NCI-H187 (cell line): Measurements from ENCODE around the gene CHST11.

Experiments used
- DNase-seq, 2 experiments: peaks; one replicate each; lab custom pipeline; 2025; lab: John Stamatoyannopoulos, UW

Gene CHST11

DNA sequence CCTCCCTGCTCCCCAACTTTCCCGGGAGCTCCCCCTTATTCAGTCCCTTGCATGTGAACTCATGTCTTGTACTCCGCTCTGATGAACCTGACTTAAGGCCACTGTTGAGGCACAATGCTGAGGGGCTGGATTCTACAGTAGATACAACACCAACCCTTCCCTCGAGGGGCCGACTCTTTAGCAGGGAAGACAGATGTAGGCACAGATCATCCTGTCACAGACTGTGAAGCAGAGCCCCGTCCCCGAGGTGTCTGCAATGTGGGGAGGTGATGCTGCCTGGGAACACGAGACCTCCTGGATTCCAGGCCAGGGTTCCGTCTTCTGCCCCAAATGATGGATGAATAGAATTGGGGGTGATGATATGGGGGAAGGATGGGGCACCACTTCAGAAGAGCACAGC lies 175.1 kb downstream of the CHST11 start:
- DNase-seq: no peak

DNA sequence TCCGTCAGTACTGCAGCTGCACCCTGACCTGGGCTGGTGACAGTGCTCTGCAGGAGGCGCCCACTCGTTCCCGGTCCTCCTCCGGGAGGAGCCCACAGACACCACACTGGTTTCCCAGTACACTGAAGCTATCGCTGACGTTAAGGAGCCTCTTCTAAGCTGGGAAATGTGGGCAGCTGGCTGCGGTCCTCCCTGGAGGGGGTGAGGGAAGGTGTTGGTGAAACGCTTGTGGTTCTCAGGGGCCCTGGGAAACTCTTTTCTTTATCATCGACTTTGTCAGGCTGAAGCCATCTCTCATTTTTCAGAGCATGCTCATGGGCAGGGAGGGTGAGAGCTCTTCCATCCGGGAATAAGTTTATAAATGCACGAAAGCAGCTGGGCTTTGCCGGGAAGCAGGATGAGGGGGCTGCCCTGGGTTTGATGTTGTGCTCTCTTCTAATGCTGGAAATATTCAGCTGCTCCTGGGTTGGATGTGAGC lies 176.0 kb downstream of the CHST11 start:
- DNase-seq: no peak

DNA sequence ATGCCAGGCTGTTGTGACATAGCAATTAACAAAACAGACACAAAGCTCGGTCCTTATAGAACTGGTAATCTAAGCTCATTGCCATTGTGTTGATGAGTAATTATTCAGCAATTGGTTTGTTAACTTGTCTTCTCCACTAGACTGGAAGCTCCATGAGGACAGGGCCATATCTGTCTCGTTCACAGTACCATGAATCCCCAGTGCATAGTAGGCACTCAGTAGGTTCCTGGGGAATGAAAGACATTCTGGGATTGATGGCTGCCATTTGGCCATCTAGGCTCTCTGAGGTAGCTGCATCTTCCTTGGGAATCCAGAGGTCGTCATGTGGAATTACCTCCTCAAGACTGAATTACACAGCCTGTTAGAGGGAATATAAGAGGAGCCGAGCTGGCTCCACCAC lies 177.3 kb downstream of the CHST11 start:
- no peak for DNase-seq

DNA sequence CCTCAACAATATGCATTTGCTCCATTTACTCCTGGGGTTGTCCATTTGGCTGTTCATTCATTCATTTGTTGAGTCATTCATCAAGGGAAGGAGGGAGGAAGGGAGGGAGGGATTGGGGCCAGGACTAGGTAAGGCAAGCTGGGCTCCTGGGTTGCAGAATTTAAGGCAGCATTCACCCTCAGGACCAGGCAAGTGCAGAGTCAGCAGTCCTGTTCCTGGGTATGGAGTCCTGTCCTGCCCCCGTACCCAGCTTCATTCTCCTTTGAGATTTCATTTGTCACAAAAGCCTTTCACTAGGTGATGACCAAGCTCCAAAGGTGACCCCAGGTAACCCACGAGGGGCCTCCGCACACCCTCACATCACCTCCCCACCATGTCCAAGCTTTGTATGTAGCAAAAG lies 178.1 kb downstream of the CHST11 start:
- DNase-seq: no peak

DNA sequence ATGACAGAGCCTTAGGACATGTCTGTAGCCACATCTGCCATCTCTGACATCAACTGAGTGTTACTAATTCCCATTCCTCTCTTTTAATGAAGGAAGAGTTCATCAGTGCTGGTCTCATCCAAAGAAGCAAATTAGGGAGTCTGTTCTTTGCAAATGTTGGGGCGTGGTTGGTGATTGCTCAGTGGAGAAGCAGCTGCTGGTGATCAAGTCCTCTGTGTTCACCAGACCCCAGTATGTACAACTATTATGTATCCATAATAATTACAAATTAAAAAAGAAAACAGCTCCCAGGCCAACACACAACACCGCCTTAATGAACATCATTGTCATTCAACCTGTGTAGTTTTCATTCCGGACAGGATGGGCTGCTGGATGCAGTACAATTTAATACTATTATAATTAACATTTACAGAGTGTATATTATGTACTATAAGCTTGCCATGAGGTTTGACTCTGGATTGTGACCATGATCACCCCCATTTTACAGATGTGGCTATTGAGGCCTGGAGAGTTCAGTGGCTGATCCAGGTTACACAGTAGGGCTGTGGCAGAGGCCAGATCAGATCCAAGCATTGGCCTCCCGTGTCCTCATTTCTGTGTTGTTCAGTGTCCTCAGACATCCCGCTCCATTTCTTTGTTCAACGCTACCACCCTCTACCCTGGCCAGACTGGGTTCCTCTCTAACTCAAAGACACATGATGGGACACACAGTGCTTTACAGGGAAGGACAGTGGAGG lies 179.0 kb downstream of the CHST11 start:
- DNase-seq: no peak

DNA sequence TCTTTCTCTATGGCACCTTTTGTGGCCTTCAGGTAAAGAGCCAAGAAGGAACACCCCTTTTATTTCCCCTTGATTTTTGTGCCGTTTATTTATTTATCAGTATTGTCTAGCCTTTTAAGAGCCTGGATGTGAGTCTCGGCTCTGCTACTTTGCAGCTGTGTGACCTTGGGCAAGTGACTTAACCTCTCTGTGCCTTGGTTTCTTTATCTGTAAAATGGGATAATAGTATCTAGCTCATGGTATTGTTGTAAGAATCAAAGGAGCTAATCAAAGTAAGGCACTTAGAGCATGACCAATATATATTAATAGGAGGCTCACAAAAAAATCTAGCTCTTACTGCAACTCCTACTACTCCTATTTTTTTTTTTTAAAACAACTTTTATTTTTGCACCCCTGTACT lies 179.7 kb downstream of the CHST11 start:
- no peak for DNase-seq

DNA sequence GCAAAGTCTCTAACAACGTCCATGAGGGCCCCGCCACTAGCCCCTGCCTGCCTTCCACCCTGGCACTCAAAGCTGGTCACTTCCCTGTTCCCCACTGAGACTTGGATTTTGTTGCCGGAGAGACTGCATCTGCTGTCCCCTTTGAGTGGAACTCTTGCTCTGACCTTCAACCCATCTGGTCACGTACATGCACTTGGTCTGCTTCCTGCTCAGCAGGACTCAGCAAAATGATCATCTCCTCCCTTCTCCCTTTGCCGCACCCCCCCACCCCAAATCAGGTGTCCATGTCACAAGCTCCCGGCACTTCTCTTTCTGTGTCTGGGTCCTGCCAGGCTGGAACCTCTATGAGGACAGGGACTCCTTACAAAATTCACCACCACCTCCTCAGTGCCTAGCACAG lies 180.9 kb downstream of the CHST11 start:
- no peak for DNase-seq

DNA sequence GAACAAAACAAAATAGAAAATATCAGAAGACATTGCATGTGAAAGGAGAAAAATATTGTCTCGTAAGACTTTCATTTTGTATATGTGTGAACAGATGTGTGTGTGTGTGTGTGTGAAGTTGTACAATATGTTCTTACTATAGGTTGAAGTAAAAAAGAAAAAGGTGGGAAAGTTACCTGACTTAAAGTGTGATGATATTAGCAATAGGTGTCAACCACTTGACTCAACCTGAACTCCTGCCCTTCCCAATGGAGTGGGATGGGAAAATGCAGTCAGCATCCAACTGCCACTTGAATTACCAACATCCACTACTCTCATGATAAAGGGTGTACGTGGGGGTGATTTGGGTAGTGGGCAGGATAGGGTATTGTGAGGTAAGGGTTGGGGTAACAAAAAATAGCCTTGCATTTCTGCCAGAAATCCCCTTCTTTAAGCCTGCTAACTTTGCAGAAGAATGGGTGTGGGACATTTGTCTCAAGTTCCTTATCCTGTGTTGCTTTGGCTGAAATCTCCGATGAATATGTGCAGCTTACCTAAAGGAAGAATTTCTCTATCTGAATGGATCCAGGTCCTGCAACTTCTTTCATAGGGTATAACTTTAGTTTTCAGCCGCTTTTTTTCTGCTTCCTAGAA lies 181.6 kb downstream of the CHST11 start:
- DNase-seq: no peak

DNA sequence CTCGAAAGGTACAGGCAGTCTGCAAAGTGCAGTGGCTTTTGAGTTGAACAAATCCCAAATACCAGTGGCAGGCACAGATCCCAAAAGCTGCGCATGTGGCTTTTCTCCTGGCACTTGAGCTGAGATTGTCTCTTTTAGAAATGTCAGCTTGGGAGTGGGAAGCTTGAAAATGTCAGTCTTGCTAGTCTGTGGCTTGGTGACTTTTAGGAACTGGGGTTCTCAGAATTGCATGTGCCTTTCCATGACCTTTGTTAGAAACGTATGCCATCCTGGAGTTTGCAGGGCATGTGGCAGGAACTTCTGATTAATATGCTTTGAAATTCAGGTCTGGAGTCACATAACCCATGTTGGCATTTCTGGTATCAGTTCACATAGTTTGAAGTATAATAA lies 182.1 kb downstream of the CHST11 start:
- DNase-seq: no peak

DNA sequence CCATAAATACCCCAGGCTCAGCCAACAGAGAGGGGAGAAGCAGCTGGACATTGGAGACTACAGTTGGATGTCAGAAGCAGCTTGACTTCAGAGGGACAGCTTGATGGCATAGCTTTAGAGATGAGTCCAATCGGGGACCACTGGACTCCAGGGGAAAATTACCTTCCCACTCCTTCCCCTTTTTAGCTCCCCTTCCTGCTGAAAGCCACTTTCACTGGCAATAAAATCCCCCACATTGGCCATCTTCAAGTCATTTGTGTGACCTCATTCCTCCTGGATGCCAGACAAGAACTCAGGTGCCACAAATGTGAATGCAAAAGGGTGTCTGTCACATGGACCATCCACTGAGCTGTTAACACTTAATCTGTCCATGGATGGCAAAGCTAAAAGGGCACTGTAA lies 184.2 kb downstream of the CHST11 start:
- no peak for DNase-seq

DNA sequence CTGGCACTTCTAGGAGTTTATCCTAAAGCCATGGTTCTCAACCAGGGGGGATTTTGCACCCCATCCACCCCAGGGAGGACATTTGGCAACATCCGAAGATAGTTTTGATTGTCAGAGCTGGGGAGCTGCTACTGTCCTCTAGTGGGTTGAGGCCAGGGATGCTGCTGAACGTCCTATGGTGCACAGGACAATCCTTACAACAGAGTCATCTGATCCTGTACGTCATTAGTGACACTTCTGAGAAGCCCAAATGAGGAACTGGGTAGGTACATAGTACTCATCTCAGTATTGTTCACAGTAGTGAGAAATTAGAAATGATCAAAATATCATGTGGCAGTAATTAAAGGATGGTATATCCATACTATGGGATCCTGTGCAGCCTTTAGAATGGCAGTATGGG lies 185.1 kb downstream of the CHST11 start:
- DNase-seq: no peak

DNA sequence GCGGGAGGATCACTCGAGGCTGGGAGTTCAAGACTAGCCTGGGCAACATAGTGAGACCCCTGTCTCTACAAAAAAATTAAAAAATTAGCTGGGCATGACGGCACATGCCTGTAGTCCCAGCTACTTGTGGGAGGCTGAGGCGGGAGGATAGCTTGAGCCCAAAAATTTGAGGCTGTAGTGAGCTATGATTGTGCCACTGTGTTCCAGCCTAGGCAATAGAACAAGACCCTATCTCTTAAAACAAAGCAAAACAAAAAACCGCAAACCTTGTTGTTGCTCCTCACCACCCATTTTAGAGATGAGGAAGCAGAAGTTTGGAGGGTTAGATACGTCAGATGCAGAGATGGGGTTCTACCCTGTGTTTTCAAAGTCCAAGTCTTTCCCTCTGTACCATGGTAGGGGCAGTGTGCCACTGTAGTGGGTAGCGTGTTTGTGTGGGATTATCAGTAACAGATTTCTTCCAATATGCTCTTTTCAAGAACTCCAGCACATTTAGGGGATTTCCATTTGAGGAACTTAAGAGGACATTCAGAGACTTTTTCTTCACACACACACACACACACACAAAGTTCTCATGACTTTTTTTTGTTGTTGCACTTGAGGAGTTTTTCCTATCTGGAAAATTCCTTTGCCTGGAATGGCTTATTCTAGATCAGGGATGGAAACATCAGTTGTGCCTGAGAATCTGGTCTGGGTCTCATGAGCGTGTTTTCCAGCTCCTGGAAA lies 186.5 kb downstream of the CHST11 start:
- no peak for DNase-seq

DNA sequence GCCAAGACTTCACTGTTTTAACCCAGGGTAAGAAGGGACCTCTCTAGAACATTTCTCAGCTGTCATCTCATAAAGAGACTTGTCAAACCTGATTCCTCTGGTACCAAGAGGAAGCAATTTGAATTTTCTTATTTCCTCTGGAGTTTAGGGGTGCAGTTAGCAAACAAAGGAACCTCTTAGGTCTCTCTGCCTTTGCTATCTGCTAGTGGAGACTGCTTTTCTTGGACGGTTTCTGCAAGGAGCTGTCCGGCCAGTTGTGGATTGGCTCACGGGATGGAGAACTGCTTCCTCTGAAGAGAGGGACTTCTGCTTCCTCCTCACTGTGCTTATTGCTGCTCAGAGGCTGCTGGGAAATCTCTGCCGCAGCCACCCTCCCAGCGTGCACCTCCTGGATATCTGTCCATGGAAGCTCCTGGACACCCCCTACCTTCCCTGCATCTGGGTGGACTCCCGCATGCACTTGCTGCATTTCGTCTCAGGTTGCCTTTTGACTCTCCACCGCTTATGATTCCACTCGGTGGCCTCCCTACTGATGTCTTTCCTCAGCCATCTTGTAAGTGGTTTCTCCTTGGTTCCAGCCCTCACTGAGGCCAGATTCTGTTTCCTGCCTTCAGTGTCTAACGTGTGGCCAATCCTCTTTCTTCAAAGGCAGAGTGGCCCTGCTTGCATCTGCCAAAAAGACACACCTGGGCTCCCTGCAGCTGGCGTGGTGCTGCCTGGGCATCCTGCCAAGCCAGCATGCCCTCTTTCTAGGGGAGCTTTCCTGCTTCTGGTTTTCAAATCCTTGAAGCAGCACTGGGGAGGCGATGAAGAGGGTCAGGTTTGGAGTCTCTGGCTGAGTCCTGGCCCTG lies 187.3 kb downstream of the CHST11 start:
- DNase-seq: peak; percentile 43 to 83

DNA sequence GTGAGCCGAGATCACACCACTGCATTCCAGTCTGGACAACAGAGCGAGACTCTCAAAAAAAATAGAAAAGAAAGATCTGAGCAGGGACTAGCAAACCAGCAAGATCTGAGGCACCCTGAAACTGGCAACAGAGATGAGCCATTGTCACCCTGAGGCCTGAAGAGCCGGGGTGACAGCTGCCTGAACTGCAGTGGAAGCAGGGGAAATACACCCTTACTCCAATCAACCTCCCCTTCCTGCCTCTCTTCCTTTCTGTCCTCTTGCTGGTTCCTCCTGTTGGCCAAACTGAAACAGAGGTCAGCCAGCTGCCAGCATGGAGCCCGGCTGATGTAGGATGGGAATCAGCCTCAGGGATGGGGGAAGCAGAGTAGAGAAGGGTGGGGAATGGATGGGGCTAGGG lies 192.0 kb downstream of the CHST11 start:
- DNase-seq: no peak

DNA sequence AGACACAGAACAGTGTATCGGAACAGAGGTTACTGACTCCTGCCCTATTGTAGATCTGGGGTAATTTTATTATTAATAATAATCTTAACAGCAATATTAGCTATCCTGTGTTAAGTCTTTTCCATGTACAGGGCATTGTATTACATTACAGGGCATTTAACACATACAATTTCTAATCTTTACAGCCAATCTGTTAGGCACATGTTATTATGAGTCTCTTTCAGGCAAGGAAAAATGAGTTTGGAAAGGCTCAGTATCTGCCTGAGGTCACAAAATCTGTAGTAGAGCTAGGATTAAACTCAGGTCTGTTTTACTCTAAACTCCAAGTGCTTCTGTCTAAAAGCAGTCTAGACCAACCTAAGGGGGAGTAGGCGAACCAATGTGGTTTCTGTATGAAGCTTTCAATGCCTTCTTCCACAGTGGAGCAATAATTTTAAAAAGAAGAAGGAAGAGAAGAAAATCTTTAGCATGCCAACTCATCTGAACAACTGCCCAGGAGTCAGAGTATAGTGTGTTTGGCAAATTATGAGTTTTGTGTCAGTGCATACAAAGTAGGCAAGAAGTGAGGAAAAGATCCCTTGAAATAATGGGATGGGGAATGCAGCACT lies 192.6 kb downstream of the CHST11 start:
- no peak for DNase-seq

DNA sequence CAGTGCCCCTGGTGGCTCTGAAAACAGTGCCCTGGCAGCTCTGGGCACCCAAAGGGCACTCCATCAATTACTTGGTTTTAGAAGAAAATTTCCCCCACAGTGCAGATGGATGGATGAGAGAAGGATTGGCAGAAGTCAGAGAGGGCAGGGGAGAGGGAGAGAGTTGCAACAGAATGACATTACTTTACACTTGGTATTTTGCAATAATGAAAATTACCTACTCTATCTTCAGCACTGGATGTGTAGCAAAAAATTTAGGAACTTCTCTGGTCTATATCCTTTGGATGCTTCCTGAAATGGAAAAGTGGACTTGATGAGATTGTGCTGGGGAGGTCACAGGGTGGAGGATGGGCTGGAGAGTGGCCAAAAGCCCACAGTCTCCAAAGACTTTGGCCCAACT lies 193.2 kb downstream of the CHST11 start:
- DNase-seq: no peak

DNA sequence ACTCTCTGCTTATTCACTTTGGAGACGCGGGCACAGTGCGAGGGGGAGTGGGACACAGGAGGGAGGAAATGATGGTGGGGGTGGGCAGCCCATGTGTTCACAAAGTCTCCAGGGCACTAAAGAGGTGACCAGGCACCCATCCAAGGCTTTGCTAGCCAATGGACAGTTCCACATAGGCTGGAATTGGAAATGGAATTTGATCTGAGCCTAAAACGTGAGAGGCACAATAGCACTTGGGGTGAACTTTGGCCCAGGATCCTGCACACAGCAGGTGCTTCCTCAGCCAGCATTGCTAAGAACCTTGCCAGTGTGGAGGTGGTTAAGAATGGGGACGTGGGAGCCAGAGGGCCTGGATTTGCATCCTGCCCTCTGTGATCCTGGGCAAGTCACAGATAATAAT lies 193.8 kb downstream of the CHST11 start:
- no peak for DNase-seq

DNA sequence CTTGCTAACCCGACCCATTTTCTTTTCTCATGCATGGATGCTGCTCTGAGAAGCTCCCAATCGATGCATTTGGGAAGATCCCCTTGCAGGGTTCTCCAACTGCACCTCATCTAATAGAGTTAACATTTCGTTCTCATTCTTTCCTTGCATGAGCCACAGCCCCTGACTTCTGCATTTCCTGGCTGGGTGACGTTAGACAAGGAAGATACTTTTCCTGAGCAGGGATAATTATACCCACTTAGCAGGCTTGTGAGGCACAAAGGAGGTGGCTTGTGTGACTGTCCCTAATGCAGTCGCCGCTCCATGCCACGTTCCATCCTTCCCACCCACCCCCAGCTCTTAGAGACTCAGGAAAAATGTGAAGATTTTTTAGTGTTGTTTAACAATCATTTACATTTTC lies 195.1 kb downstream of the CHST11 start:
- no peak for DNase-seq

DNA sequence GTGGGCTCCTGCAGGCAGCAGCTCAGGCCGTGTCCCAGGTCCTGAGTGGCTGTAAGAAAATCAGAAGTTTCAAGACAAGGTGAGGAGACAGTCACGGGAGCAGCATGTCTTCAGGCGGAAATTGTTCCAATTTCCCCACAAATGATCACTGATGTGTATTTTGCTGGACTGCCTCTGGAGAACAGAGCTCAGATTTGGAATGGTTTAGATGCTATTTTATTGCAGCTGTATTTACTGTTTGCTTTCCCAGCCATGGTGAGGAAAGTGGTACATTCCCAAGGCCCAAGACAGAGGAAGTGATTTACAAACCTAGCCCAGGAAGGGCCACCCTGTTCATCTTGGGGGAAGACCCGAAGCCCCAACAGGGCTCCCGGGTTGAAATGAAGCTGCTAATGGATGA lies 195.6 kb downstream of the CHST11 start:
- no peak for DNase-seq

DNA sequence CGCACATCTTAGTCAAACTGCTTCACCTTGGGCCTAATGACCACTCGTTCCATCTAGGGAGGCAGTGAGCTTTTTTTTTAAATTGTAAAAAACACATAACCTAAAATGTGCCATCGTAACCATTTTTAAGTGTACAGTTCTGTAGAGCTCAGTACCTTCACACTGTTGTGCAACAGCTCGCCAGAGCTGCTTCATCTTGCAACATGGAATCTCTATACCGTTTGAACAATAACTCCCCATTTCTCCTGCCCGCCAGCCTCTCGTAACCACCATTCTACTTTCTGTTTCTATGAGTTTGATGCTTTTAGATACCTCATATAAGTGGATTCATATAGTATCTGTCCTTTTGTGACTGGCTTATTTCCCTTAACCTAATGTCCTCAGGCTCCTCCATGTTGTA lies 196.2 kb downstream of the CHST11 start:
- no peak for DNase-seq

DNA sequence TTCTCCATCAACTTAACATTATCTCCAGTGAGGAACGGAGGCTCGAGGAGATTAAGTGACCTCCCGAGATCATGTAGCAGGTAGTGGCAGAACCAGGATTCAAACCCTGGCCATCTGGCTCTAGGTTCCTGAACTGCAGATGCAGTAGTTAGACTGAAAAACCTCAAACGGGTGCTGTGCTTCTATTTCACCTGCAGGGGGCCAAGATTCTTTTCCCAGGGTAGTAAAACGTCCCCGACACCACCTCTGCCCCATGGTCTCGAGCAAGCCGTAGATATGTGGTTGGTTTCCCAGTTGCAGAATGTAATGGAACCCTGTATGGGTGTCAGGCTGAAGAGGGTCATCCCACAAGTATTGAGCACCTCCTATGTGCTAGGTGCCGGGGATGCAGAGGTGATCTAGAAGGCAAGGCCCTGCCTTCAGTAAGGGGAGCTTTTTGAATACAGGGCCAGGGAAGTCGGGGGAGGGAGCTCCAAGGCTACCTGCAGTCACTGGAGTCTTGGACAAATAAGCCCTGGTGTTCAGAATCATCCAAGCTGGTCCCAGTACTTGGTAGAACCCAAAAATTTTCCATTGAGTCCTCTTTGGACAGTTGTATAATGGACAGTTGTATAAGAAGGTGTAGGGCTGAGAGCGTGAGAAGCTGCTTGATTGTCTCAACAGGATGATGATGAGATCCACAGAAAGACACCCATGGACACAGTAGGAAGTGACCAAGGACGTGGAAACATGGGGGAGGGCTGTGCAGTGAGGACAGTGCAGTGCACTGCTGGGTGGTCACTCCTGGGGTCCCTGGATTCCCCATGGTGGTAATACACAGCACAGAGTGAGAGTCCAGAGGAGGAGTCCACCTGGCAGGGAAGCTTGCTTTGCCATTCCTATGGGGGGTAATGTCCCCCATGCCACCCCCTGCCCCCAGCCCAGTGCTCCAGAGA lies 197.2 kb downstream of the CHST11 start:
- no peak for DNase-seq
